Activated CD4-positive, alpha-beta T cell treated with anti-CD3 and anti-CD28 coated beads for 24 hours (primary cell): ENCODE measurements around the gene JPH3.
A peak's percentile ranks its signal among the peaks of the same experiment; 100 is the strongest.

Experiments used
- DNase-seq, 2 donors: peaks; one replicate each; pipeline ENCODE4 v3.0.0-alpha.2; 2020; ENCODE audit warnings: low read depth in 2 of 2

JPH3 gene

DNA sequence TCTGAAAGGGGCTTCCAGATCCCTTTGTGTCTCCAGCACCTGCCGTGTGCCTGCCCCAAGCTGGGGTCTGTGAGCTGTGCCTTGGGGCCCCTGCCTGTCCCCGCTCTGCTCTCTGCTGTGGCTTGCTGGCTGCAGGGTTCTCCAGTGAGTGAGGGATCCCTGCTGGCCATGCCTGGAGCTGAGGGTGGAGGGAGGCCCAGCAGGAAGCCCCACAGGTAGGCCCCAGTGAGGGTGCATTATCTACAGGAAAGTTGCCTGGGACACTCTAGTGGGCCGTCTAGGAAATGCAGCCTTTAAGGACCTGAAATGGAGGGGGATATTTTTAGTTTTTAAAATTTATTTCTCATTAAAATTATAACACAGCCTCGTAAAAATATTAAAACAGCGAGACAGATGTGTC, 50.9 kb downstream of the JPH3 start:
- DNase-seq, result no peak

DNA sequence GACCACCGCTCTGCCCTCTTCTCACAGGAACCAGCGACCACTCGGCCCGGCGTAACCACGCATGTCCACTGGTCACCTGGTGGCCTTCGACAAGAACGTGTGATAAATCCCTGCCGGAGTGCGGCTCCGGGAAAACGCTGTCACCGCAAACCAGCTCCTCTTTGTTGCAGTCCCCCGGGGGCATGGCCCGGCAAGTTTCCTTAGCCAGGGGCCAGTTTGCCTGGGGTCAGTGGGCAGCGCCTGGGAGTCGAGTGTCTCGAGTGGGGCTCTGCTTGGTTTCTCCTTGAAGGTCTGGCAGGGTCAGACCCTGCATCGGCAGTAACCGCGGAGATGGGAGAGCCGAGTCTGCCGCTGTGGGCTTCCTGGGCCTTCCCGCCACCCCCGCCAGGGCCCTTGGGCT, 52.5 kb downstream of the JPH3 start:
- DNase-seq, result no peak

DNA sequence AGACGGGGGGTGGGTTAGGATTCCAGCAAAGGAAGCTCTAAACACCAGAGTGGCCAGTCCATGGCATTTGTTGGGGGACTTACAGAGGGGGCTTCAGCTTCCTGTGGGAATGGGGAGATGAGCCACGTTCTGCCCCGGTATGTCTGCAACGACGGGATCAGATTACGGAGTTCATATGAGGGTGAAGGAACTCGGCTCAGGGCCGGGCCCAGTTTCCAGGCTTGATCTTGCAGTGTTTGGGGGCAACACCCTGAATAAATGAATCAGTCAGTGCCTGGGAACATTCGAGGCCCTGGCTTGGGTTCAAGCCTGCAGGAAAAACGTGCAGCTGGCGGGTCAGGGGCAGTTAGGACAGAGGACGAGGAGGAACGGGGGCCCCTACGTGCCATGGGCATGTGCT, 54.0 kb downstream of the JPH3 start:
- no peak for DNase-seq

DNA sequence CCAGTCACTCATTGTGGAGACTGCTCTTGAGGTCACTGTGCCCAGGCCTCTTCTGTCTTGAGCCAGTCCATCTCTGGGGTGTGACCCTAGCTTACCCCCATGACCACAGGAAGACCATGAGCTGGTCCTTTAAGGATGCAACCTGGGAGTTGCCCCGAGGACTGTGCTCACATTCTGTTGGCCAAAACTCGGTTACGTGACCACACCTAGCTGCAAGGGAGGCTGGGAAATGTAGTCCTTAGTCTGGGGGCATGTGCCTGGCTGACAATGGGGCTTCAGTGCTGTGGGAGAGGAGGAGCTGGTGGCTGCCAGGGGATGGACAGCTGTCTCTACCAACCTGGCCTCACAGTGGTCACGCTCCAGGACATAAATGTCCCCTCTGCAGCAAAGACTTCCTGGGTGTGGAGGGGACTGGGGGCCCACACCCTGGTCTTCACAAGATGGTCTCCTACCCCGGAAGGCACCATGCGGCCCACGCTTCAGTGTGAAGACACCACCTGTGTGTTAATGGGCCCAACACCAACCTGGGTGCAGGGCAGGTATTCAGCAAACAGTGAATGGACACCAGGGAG, 55.4 kb downstream of the JPH3 start:
- no peak for DNase-seq

DNA sequence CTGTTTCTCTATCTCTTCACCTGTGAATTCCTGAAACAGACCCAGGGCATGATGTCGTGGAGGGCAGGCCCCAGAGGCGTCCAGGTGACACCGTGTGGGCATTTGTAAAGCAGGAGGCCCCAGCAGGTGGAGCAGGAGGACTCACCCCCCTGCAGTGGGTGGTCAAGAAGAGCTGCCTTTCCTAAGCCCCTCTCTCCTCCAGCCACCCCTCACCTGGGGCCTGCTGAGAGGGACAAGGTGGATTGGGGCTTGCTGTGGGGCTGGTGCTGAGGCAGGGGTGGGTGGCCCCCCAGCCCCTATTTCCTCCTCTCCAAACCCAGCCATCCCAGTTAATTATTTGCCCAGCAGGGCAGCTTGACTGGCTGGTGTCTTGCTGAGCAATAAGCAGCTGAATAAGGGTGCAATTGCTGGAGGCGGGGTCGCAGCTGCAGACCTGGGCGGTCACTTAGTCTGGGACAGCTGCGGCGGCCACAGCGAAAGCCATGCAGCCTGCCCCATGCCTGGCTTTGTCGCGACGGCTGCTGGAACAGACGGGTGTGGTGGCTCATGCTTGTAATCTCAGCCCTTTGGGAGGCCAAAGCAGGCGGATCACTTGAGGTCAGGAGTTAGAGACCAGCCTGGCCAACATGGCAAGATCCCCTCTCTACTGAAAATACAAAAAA, 56.4 kb downstream of the JPH3 start:
- DNase-seq, result no peak

DNA sequence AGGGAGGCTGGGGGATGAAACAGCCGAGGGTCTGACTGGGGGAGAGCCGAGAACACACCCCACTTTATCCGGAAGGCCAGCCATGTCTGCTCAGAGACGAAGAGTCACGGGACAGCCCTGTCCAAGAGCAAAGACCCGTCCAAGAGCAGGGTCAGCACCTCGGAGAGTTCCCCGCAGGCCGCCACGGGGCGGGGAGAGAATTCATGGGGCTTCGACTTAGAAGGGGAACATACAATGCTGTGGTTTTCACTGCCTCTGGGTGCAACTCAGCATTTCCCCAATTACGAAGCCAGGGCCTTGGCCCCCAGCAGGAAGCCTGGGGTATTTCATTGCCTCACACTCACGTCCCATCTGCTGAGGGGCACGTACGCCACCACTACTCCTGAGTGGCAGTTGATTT, 59.3 kb downstream of the JPH3 start:
- DNase-seq, result peak in 1 of 2 donors; percentile 7

DNA sequence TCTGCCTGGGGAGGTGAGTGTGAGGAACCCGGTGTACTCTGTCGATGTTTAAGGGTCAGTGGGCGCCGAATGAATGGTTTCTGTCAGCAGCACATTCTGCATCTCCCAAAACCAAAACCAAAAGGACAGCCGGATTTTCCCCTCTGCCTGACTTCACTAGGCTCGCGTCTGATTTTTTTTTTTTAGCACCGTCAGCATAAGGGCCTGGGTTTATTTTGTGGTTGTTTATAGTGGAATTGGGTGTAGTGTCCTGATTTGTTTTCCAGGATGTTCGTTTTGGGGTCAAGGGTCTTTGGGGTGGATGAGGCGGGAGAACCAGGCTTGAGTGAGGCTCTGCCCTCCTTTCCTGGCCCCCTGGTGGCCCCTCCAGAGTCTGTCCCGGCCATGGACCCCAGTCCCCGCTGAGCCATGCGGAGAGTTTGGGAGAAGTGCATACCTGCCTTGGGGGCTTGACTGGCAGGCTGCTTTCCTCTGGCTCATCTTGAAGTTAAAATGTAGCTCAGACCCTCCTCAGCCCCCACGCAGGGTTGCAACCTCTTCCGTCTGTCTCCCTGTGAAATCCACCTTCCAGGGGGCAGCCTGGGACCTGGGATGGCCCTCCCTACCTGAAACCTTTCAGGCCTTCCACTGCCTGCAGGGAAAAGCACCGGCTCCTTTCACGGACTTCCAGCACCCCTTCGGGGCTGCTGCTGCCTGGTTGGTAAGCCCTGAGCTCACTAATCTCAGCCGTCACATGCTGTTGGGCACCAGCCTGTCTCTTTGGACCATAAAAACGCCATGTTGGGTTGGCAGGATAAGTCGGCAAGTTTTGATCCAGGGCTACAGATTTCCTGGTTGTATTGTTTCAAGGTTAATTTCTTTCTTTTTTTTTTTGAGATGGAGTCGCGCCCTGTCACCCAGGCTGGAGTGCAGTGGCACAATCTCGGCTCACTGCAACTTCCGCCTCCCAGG, 60.2 kb downstream of the JPH3 start:
- DNase-seq, result no peak

DNA sequence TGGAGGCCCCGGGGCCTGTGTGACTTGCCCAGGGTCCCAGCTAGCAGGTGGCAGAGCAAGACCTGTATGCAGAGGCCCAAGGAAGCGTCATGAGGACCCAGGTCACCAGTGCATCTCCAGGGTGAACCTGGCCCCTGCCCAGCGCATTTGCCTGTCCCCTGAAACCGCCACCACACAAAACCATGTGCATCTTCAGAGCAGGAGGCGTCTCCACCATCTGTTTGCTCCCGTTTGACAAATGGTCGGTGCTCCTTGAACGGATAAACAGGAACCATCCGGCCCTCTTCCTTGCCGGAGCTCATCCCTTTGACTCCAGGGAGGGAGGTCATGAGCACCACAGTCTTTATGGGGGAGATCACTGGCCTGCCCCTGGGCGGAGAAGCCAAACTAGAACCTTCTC, 62.5 kb downstream of the JPH3 start:
- DNase-seq, result no peak

DNA sequence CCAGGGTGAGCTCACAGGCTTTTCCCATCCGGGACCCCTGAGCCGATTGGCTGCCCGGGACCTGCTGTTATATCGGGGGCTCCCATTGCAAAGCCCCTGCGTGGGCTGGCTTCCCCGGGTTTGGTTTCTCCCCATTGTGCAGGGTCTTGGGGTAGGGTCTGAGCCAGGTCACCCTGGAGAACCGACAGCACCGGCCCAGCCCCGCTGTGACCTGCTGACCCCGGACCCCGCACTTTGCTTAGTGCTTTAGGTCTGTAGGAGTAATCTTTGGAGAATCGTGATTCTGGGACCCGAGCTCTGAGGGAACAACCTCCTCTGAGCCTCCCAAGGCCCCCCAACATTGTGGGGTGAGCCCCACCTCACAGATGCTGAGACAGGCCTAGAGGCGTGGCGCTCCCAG, 62.9 kb downstream of the JPH3 start:
- no peak for DNase-seq

DNA sequence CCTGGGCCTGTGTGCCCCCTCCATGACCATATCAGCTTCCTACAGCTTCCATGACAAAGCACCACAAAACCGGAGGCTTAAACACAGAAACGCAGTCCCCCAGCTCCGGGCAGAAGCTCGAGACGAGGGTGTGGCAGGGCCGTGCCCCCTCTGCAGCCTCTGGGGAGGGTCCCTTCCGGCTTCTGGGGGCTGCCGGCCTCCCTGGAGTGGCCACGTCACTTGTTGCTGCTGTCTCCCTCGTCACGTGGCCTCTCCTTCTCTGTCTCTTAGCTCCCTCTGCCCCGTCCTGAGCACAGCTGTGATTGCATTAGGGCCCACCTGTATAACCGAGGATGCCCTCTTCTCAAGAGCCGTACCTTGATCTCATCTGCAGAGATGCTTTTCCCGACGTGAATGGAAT, 64.6 kb downstream of the JPH3 start:
- no peak for DNase-seq

DNA sequence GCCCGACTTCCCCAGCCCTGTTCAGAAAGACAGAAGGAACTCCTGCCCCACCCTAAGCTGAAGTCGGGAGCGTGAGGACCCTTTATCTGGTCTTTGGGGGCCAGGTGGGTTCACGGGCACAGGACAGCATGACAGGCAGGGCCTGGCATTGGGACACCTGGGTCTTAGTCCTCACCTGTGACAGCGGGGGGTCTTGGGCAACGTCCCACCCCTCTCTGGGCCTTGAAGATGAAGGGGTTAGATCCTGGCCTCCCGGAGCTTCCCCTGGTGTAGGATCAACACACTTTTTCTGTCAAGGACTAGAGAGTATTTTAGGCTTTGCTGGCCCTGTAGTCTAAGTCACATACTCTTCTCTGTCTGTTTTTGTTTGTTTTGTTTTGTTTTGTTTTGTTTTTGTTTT, 65.1 kb downstream of the JPH3 start:
- no peak for DNase-seq

DNA sequence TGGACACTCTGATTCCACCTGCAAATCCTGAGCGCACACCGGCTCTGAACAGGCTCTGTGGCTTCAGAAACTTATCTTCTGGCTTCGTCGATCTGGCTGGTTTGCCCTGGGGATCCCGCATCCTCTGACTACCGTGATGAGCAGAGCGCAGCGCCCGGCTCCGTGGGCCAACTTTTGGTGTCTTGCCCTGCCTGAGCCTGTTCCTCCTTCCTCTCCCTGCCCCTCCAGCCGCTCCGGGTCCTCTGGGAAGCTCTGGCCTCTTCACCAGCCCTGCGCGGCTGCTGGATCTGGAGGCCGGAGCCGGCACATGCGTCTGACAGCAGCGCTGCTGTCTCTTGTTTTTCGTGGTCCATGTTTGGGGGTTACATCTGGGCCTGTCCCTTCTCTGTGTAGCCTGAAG, 65.6 kb downstream of the JPH3 start:
- no peak for DNase-seq

DNA sequence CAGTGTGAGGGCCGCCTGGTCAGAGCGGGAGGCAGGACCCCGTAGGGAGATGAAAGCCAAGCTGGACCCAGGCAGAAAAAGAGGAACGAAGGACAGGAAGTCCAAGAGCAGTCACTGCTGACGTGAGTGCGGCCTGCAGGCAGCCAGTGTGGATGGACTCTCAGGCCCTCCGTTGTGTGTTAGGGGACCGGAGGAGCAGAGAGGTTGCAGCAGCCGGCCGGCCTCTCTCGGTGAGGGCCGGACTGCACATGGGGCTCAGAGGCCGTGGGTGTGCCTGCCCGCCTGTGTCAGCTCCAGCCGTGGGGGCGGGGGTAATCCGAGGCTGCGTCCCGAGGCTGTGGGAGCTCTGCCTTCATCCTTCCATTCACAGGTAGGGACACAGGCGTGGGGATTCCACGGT, 67.4 kb downstream of the JPH3 start:
- no peak for DNase-seq

DNA sequence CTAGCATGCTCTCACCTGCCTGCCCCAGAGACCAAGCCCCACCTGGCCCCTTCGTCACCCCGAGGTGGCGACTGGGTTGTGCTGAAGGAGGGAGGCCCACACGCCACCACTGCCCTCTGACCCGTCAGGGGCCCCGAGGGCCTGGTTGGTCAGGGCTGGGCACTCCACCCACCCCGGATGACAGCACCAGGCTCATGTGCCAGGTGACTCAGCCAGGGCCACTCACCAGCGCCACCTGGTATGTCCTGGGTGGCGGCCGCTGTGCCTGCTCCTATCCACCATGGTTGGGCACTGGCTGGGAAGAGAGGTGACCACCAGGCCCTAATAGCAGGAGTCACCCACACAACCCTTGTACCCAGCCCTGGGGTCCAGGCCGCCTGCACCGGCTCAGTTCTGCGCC, 68.9 kb downstream of the JPH3 start:
- no peak for DNase-seq

DNA sequence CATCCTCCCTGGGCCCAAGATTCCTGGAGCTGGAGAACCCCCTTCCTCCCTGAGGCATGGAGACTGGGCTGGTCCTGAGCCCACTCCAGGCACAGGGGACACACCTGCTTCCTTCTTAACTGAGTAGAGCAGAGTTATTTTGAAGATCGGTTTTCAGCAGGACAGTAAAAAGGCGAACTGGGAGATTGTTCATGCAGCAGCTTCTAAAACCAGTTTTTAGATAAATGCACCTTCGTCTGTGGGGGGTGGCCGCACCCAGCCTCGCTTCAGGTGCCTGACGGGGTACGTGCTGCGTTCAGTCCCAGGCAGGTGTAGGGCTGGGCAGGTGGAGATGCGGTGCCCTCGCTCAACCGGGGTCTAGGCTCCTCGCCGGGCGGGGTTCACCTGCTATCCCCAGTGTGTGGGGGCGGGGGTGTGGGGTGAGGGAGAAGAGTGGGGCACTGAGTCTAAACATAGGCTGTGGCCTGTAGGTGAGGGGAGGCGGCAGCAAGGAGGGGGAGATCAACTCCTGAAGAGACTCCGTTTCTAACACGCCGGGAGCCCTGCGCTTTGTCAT, 69.5 kb downstream of the JPH3 start:
- DNase-seq, result no peak

DNA sequence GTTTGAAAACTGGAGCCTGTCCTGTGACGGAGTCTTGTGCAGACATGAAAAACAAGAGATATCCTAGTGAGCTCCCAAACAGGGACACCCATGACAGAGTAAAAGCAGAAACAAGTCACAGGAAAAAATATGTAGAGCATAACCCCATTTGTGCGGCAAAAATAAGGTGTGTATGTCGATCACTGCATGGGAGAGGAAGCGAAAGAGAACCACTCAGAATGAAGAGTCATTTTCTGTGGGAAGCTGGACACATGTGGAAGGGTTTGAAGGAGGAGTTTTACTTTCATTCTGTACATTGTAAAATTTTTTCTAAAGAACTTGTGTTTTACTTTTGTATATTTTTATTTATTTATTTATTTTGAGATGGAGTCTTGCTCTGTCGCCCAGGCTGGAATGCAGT, 72.1 kb downstream of the JPH3 start:
- DNase-seq, result no peak

DNA sequence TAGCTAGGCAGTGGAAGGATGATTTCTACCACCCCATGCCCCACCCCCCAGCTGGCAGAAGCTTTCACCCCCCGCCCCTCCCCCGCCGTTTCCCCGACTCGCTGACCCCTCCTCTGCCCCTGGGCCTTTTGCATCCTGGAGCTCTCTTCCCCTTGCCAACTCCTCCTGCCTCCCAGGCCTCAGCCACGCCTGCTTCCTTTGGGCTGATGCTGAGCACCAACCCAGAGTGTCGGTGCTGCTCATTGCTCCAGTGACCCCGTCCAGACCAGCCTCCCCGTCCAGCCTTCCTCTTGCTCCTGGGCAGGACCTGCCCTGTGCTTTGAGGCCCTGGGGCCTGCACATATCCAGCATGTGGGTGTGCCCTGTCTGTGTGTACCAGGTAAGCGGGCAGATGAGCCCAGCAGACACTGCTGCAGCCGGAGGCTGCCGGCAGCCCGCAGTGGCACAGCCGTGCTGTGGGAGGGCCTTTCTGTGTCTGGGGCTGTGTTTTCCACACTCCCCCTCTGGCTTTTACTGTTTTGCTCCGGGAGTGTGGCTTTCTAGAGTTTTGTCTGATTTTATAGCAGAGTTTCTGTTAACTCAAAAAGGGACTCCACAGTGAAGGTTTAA, 72.9 kb downstream of the JPH3 start:
- DNase-seq, result no peak

DNA sequence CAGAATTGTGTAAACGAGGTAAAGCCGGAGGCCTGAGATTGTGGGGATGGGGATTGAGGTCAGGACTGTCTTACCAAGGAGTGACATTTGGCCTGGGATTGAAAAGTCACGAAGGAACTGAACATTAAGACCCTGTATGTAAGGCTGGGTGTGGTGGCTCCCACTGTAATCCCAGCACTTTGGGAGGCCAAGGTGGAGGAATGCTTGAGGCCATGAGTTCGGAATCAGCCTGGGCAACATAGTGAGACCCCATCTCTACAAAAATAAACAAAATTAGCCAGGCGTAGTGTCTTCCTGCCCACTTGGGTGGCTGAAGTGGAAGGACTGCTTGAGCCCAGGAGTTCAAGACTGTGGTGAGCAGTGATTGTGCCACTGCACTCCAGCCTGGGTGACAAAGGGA, 75.5 kb downstream of the JPH3 start:
- DNase-seq, result no peak

DNA sequence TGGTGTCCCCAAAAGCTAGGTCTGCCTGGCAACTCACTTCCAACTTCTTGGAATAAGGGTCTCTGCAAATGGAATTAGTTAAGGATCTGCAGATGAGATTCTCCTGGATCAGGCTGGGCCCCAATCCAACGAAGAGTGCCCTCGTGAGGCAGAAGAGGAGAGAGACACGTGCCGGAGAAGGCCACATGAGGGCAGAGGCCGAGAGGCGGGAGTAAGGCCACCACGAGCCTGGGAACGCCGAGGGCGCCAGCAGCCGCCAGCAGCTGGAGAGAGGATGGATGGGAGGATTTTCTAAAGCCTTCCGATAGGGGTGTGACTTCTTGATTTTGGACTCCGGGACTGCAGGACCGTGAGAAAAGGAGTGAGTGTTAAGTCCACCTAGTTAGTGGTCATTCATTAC, 76.3 kb downstream of the JPH3 start:
- DNase-seq, result no peak

DNA sequence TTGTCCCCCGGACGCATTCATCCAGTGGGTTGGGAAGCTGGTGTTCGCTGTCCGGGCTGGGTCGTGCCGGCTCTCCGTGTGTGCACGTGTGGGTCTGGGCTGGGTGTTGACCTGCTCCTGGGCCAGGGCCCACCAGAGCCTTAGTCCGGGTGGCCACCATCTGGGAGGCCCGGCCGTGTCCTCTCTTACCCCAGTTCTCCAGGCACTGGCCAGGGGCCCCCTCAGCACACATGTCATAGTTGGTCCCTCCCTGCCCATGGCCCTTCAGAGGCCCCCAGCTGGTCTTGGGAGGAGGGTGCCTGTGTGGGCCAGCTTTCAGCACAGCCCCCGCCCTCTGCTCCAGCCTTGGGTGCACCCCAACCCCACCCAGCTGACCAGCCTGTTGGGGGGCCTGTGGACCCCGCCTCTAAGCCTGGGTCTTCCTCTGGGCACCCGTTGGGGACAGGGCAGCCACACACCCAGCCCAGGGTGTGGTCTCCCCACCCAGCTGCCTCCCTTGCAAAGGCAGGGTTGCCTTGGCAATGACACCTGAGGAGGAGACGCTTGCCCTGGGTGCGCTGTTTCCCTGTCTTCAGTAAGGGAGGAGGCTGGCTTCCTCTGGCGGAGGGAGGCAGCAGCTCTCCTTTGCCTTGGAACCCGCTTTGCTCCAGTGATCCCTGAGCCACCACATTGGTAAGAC, 77.4 kb downstream of the JPH3 start:
- no peak for DNase-seq

DNA sequence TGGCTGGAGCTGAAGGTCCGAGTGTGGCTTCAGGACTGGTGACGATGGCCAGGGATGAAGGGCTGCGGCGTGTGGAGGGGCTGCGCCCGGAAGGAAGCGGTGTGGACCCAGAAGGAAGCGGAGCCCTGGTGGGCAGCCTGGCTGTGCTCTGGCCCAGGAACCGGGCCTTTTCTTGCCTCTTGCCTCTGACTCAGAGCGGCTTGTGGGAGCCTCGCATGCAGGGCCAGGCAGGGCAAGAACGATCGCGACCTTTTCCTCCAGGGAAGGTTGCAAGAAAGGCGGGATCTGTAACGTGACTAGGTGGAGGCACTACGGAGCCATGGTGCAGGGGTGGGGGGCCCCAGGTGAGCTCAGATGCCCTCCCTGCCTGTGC, 78.0 kb downstream of the JPH3 start:
- no peak for DNase-seq
